K562 (cell line): ENCODE measurements around the gene CPLX1. TPM values are rescaled to one million over a fixed set of nuclear protein-coding genes. Genes with fewer than 3 reads are reported as not detected.

Experiments
- ATAC-seq: fragments of 200-7000 bp; cut with Tn5 transposase; 3 replicates; pipeline ENCODE4 v1.9.1; 2020; ENCODE audit warnings: moderate library complexity
- BruUV-seq: library from RNA; stranded (reverse); fragments of 400-500 nt; replicated peaks from 2 replicates; lab custom pipeline; 2021; lab: Mats Ljungman, UMichigan
- CTCF ChIA-PET: fragments of 300-600 bp; formaldehyde crosslinking; extraction: SDS; loops from one replicate; lab custom pipeline; 2021; ENCODE audit warnings: low intra/inter-chr PET ratio; lab: Yijun Ruan, JAX
- POLR2A ChIA-PET: fragments of 300-600, 350-650 bp; sonication (Branson Sonifier 250); formaldehyde crosslinking; extraction: SDS; loops from one replicate; lab custom pipeline; 2021; ENCODE audit warnings: antibody characterized with exemption, inconsistent platforms; lab: Yijun Ruan, JAX
- DNase-seq, 4 experiments: peaks; one replicate each; pipeline versions ENCODE4 v3.0.0 to v3.0.0-alpha.2; 2011 to 2018; ENCODE audit warnings: low spot score in 3 of 4, mixed read lengths in 3 of 4; ENCODE audit errors: extremely low read depth in 1 of 4
- FAIRE-seq: peaks from 2 replicates; lab custom pipeline; 2011; peaks lifted over from hg19 to GRCh38; lab: Jason Lieb, UNC
- H2AFZ ChIP-seq: 2 replicates; pipeline ENCODE4 v1.6.0; 2011; ENCODE audit warnings: low read depth, low read length, control low read depth, inconsistent platforms
- H3K27ac ChIP-seq: fragments of 200-600 bp; 3 replicates; pipeline ENCODE4 v1.8.0; 2011; ENCODE audit warnings: low read depth, mild to moderate bottlenecking, control low read depth, inconsistent platforms, low read length, moderate library complexity, mixed read lengths; ENCODE audit errors: extremely low read depth
- H3K27me3 ChIP-seq, 2 experiments: fragments of 300-600 bp in 1 of 2; 2 replicates in 1 of 2; 3 replicates in 1 of 2; pipeline versions ENCODE4 v1.6.0 to v1.8.0; 2011; ENCODE audit warnings: inconsistent platforms in 2 of 2, low read length in 2 of 2, mild to moderate bottlenecking in 1 of 2, mixed read lengths in 1 of 2, moderate library complexity in 1 of 2; ENCODE audit not compliant: control insufficient read depth in 2 of 2, insufficient read depth in 2 of 2
- H3K36me3 ChIP-seq: fragments of 300-600 bp; 3 replicates; pipeline ENCODE4 v1.8.0; 2011; ENCODE audit warnings: mild to moderate bottlenecking, low read length, inconsistent platforms; ENCODE audit not compliant: control insufficient read depth, insufficient read depth
- H3K4me1 ChIP-seq, 2 experiments: fragments of 200-600 bp in 1 of 2; replicated peaks in 1 of 2; 2 replicates in 1 of 2; 3 replicates in 1 of 2; pipeline versions ENCODE4 v1.5.1 to v1.8.0; 2011; ENCODE audit warnings: inconsistent platforms in 2 of 2, low read length in 2 of 2, mild to moderate bottlenecking in 1 of 2, mixed read lengths in 1 of 2, moderate library complexity in 1 of 2; ENCODE audit not compliant: control insufficient read depth in 2 of 2, insufficient read depth in 2 of 2
- H3K4me2 ChIP-seq: 2 replicates; pipeline ENCODE4 v1.6.1; 2011; ENCODE audit warnings: low read length, control low read depth, inconsistent platforms, mixed read lengths; ENCODE audit not compliant: insufficient read depth
- H3K4me3 ChIP-seq: fragments of 200-600 bp; sonication (generic), shearing (Covaris generic); 2 replicates; pipeline ENCODE4 v1.5.1; 2016; ENCODE audit warnings: control low read depth, inconsistent platforms
- H3K79me2 ChIP-seq: fragments of 200-600 bp; 3 replicates; pipeline ENCODE4 v1.8.0; 2011; ENCODE audit warnings: low read length, inconsistent platforms; ENCODE audit not compliant: control insufficient read depth, insufficient read depth
- H3K9ac ChIP-seq, 2 experiments: 2 replicates each; pipeline versions ENCODE4 v1.6.0 to v1.6.1; 2011; ENCODE audit warnings: low read depth in 2 of 2, low read length in 2 of 2, control low read depth in 1 of 2, inconsistent platforms in 1 of 2, mild to moderate bottlenecking in 1 of 2, mixed read lengths in 1 of 2; ENCODE audit not compliant: insufficient read depth in 1 of 2
- H3K9me1 ChIP-seq: one replicate; pipeline ENCODE4 v1.6.0; 2011; ENCODE audit warnings: inconsistent platforms, mild to moderate bottlenecking, low read length, moderate library complexity; ENCODE audit not compliant: control insufficient read depth, insufficient read depth
- H3K9me3 ChIP-seq: replicated peaks from 2 replicates; pipeline ENCODE4 v1.5.1; 2011; ENCODE audit warnings: low read depth, low read length, inconsistent platforms; ENCODE audit not compliant: control insufficient read depth, insufficient read depth
- H4K20me1 ChIP-seq: replicated peaks from 2 replicates; pipeline ENCODE4 v1.6.1; 2011; ENCODE audit warnings: low read length, inconsistent platforms, mixed read lengths; ENCODE audit not compliant: control insufficient read depth, insufficient read depth
- CBX1 ChIP-seq: sonication (generic); IDR thresholded peaks from 2 replicates; pipeline ENCODE4 v1.6.1; 2016; ENCODE audit warnings: antibody characterized with exemption, low read depth, mild to moderate bottlenecking
- HNRNPL ChIP-seq: fragments of 200-400 bp; formaldehyde crosslinking; IDR thresholded peaks from 2 replicates; pipeline ENCODE4 v1.6.1; 2017; ENCODE audit warnings: low read depth, mild to moderate bottlenecking, low read length
- HNRNPUL1 ChIP-seq: fragments of 200-400 bp; formaldehyde crosslinking; IDR thresholded peaks from 2 replicates; pipeline ENCODE4 v1.6.1; 2017; ENCODE audit warnings: low read length
- IRF2 ChIP-seq: sonication (generic); formaldehyde crosslinking; IDR thresholded peaks from 2 replicates; pipeline ENCODE4 v1.8.1; 2022; ENCODE audit warnings: mild to moderate bottlenecking, missing genetic modification reagents
- PHF8 ChIP-seq: fragments of 200-600 bp; sonication (generic); IDR thresholded peaks from 2 replicates; pipeline ENCODE4 v1.6.1; 2012; ENCODE audit warnings: mixed run types, mild to moderate bottlenecking, inconsistent platforms, low read length, moderate library complexity, borderline replicate concordance
- RAD21 ChIP-seq, 2 experiments: fragments of 250-450 bp in 1 of 2; fragments of 450-650 bp in 1 of 2; sonication (Bioruptor Pico) in 1 of 2; formaldehyde crosslinking in 1 of 2; IDR thresholded peaks in 1 of 2; conservative IDR thresholded peaks in 1 of 2; 2 replicates each; pipeline versions ENCODE4 v1.4.0 to v1.8.0; 2020 to 2022; ENCODE audit warnings: mild to moderate bottlenecking in 2 of 2, moderate library complexity in 1 of 2
- RBM17 ChIP-seq: fragments of 200-400 bp; formaldehyde crosslinking; IDR thresholded peaks from 2 replicates; pipeline ENCODE4 v1.6.1; 2017; ENCODE audit warnings: low read depth, mild to moderate bottlenecking, low read length, borderline replicate concordance
- SAP30 ChIP-seq: fragments of 200-600 bp; sonication (generic); IDR thresholded peaks from 2 replicates; pipeline ENCODE4 v1.6.1; 2012; ENCODE audit warnings: borderline replicate concordance, low read depth, mild to moderate bottlenecking, moderate library complexity, low read length, control low read depth, inconsistent platforms; ENCODE audit not compliant: insufficient read depth, poor library complexity, severe bottlenecking
- SMARCC2 ChIP-seq: fragments of 450-650 bp; IDR thresholded peaks from 2 replicates; pipeline ENCODE4 v1.6.1; 2017; ENCODE audit warnings: antibody characterized with exemption, moderate library complexity, mild to moderate bottlenecking, low read depth
- ZBED1 ChIP-seq: IDR thresholded peaks from 2 replicates; pipeline ENCODE4 v1.6.1; 2014
- ZNF165 ChIP-seq: fragments of 250-450 bp; sonication (Bioruptor Pico); IDR thresholded peaks from 2 replicates; pipeline ENCODE4 v1.4.0; 2020; ENCODE audit warnings: borderline replicate concordance
- WGBS: fragments of 100-300 bp; shearing (Covaris generic); methylation state at CpG from one replicate; pipeline ENCODE4 v1.1.6; 2016; ENCODE audit warnings: low coverage, mixed read lengths; ENCODE audit not compliant: insufficient coverage; ENCODE audit errors: missing lambda C conversion rate; 5-methylcytosine and 5-hydroxymethylcytosine counted together
- in situ Hi-C: fragments of 300-500 bp; cut with MboI; formaldehyde crosslinking; loops from 4 replicates; pipeline ENCODE4 v1.15.0; 2018; ENCODE audit warnings: inconsistent platforms, mixed read lengths
- intact Hi-C: fragments of 100-400 bp; cut with micrococcal nuclease; formaldehyde crosslinking; loops from 2 replicates; pipeline ENCODE4 v1.14.2; 2022
- polyA plus RNA-seq, 8 experiments: library from polyadenylated mRNA; depleted of rRNA in 4 of 8; stranded (reverse) in 5 of 8; unstranded in 3 of 8; fragments of >200 nt; fragmentation: Nextera tagmentation in 2 of 8; fragmentation: Illumina TruSeq in 1 of 8; extraction: Ambion mirVana in 2 of 8; extraction: Trizol in 1 of 8; gene quantifications; 2 replicates each; pipeline versions ENCODE4 v1.2.1 to v1.2.3, GENCODE V29; 2011 to 2014; ENCODE audit warnings: inconsistent platforms in 1 of 8, missing spikeins in 1 of 8
- total RNA-seq, 7 experiments: library from RNA; depleted of rRNA in 6 of 7; stranded (reverse); fragments of >200 nt in 6 of 7; fragmentation: Illumina TruSeq in 2 of 7; extraction: Trizol in 2 of 7; gene quantifications; 2 replicates each; pipeline versions ENCODE4 v1.2.1 to v1.2.3, GENCODE V29; 2011 to 2021; ENCODE audit warnings: low replicate concordance in 1 of 7
- TF ChIP-seq, protein P1 (sequence below): fragments of 450-650 bp; formaldehyde crosslinking; IDR thresholded peaks from 2 replicates; pipeline ENCODE4 v1.4.0; 2020; ENCODE audit warnings: mild to moderate bottlenecking
- TF ChIP-seq, protein P2 (sequence below): fragments of 250-450 bp; sonication (Bioruptor Pico); IDR thresholded peaks from 2 replicates; pipeline ENCODE4 v1.4.0; 2020; ENCODE audit warnings: mild to moderate bottlenecking, moderate library complexity
- TF ChIP-seq, protein P3 (sequence below): fragments of 450-650 bp; IDR thresholded peaks from one replicate; pipeline ENCODE4 v1.6.1; 2018; ENCODE audit warnings: mild to moderate bottlenecking, moderate library complexity; ENCODE audit not compliant: partially characterized antibody

The CPLX1 gene
- total and polyA plus RNA-seq, 9 of the 15 experiments (the other 6 are each of a cell fraction or from before 2014, with no cell fraction given), result 0.03 to 3.3 (median 0.17) TPM; not detected in 2

DNA sequence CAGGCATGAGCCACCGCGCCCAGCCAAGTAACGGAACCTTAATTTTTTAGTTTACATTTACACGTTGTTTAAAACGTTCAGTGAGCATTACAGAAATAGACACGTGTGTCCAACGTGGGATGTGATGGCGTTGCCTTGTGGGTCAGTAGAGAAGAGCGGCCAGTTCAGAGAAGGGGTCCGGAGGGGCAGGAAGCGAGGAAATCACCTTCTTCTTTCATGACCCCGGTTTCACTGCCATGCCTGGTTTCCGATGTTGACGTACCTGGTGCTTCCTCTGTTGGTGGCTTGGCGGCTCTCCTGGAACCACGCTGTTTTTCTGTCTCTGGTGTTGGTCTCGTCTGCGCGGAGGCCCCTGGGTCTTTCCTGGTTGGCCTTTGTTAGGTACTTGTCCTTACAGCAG is 77.5 kb downstream of the CPLX1 start:
- 95% methylated on average over 19 of the region's 19 CpGs for WGBS
- intact Hi-C loops, result no loop called here
- Histone ChIP-seq H3K36me3 (peaks cover 58% of the 10 kb centered on the region), H3K9ac (no peak overlapping the region), H3K79me2 (0 out of 3 replicates have a peak, but pooled peaks cover 7% of the 10 kb centered on the region), H3K4me1 (peaks cover 0 to 10% of the 10 kb centered on the region in 2 experiments; a peak in 1 of 5 replicates), H3K4me3 (no peak overlapping the region), H3K27me3 (no peaks in the 10 kb centered on the region), H3K9me1 (no peaks in the 10 kb centered on the region), H3K27ac (no peak overlapping the region), H2AFZ (no peak overlapping the region), H4K20me1 (no peaks in the 10 kb centered on the region), H3K4me2 (no peak overlapping the region), H3K9me3 (no peaks in the 10 kb centered on the region; the same call in 1 of the 2 replicates)
- in situ Hi-C loops, result no loop called here
- ATAC-seq (no peak), DNase-seq (no peak), FAIRE-seq (no peak)
- BruUV-seq, result no TSS peak
- ChIA-PET CTCF (no interaction called here), POLR2A (no interaction called here)
- TF ChIP-seq RAD21 (CRISPR knock-in tag; conservative IDR thresholded peaks at IDR 0.05 in 1 of 2, IDR thresholded peaks at IDR 0.05 in 1 of 2), result no peak
- no peak for TF ChIP-seq HNRNPUL1
- TF ChIP-seq, protein P1, sequence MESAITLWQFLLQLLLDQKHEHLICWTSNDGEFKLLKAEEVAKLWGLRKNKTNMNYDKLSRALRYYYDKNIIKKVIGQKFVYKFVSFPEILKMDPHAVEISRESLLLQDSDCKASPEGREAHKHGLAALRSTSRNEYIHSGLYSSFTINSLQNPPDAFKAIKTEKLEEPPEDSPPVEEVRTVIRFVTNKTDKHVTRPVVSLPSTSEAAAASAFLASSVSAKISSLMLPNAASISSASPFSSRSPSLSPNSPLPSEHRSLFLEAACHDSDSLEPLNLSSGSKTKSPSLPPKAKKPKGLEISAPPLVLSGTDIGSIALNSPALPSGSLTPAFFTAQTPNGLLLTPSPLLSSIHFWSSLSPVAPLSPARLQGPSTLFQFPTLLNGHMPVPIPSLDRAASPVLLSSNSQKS, result no peak
- TF ChIP-seq ZNF165, result no peak
- TF ChIP-seq RBM17, result no peak
- TF ChIP-seq ZBED1, result no peak
- TF ChIP-seq SMARCC2, result no peak
- TF ChIP-seq PHF8, result no peak
- TF ChIP-seq, protein P2, sequence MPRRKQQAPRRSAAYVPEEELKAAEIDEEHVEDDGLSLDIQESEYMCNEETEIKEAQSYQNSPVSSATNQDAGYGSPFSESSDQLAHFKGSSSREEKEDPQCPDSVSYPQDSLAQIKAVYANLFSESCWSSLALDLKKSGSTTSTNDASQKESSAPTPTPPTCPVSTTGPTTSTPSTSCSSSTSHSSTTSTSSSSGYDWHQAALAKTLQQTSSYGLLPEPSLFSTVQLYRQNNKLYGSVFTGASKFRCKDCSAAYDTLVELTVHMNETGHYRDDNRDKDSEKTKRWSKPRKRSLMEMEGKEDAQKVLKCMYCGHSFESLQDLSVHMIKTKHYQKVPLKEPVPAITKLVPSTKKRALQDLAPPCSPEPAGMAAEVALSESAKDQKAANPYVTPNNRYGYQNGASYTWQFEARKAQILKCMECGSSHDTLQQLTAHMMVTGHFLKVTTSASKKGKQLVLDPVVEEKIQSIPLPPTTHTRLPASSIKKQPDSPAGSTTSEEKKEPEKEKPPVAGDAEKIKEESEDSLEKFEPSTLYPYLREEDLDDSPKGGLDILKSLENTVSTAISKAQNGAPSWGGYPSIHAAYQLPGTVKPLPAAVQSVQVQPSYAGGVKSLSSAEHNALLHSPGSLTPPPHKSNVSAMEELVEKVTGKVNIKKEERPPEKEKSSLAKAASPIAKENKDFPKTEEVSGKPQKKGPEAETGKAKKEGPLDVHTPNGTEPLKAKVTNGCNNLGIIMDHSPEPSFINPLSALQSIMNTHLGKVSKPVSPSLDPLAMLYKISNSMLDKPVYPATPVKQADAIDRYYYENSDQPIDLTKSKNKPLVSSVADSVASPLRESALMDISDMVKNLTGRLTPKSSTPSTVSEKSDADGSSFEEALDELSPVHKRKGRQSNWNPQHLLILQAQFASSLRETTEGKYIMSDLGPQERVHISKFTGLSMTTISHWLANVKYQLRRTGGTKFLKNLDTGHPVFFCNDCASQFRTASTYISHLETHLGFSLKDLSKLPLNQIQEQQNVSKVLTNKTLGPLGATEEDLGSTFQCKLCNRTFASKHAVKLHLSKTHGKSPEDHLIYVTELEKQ (CRISPR knock-in tag), result no peak
- TF ChIP-seq IRF2, result no peak
- no peak for TF ChIP-seq SAP30
- no peak for TF ChIP-seq CBX1
- TF ChIP-seq, protein P3, sequence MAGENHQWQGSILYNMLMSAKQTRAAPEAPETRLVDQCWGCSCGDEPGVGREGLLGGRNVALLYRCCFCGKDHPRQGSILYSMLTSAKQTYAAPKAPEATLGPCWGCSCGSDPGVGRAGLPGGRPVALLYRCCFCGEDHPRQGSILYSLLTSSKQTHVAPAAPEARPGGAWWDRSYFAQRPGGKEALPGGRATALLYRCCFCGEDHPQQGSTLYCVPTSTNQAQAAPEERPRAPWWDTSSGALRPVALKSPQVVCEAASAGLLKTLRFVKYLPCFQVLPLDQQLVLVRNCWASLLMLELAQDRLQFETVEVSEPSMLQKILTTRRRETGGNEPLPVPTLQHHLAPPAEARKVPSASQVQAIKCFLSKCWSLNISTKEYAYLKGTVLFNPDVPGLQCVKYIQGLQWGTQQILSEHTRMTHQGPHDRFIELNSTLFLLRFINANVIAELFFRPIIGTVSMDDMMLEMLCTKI, result no peak
- no peak for TF ChIP-seq HNRNPL
